Measurements from ENCODE around the gene FIGN.

FIGN gene

GRCh38 chr2:163736433-163737189, 803 bp upstream of the FIGN start:
- DNase-seq: no peak

- no peak for DNase-seq
These were observed 725 bp downstream of the FIGN start for GRCh38 chr2:163734881-163735684.

- no peak for DNase-seq
These were observed 1.4 kb downstream of the FIGN start for GRCh38 chr2:163734401-163734800.

GRCh38 chr2:163733956-163734355, 1.9 kb downstream of the FIGN start:
- DNase-seq: no peak

GRCh38 chr2:163733301-163733938, 2.4 kb downstream of the FIGN start:
- DNase-seq: no peak

- no peak for DNase-seq
These were observed 3.1 kb downstream of the FIGN start for GRCh38 chr2:163732727-163733126.

GRCh38 chr2:163731735-163732134, 4.1 kb downstream of the FIGN start:
- DNase-seq: no peak

GRCh38 chr2:163730556-163730955, 5.3 kb downstream of the FIGN start:
- DNase-seq: no peak

- no peak for DNase-seq
These were observed 6.1 kb downstream of the FIGN start for GRCh38 chr2:163729636-163730273.

GRCh38 chr2:163723881-163724280, 11.9 kb downstream of the FIGN start:
- no peak for DNase-seq

GRCh38 chr2:163723348-163723747, 12.5 kb downstream of the FIGN start:
- DNase-seq: no peak

- no peak for DNase-seq
These were observed 16.5 kb downstream of the FIGN start for GRCh38 chr2:163719331-163719730.

- DNase-seq: no peak
These were observed 17.7 kb downstream of the FIGN start for GRCh38 chr2:163717993-163718680.

GRCh38 chr2:163717515-163717914, 18.3 kb downstream of the FIGN start:
- DNase-seq: no peak

- DNase-seq: no peak
These were observed 19.7 kb downstream of the FIGN start for GRCh38 chr2:163716101-163716500.

- DNase-seq: no peak
These were observed 20.1 kb downstream of the FIGN start for GRCh38 chr2:163715668-163716067.

- no peak for DNase-seq
These were observed 20.6 kb downstream of the FIGN start for GRCh38 chr2:163715199-163715598.

- no peak for DNase-seq
These were observed 22.1 kb downstream of the FIGN start for GRCh38 chr2:163713534-163714311.

- no peak for DNase-seq
These were observed 24.1 kb downstream of the FIGN start for GRCh38 chr2:163711699-163712098.

GRCh38 chr2:163711258-163711657, 24.6 kb downstream of the FIGN start:
- no peak for DNase-seq

GRCh38 chr2:163709270-163709669, 26.5 kb downstream of the FIGN start:
- DNase-seq: no peak

GRCh38 chr2:163708265-163708664, 27.5 kb downstream of the FIGN start:
- DNase-seq: no peak

All from effector CD8-positive, alpha-beta T cell (primary cell).